Endothelial cell of umbilical vein (primary cell): ENCODE data around the gene F8.

Source experiments
- EZH2 ChIP-seq: IDR thresholded peaks from 2 replicates; pipeline ENCODE4 v1.6.1; 2012; ENCODE audit warnings: borderline replicate concordance, low read depth, mild to moderate bottlenecking, moderate library complexity, low read length, inconsistent platforms; ENCODE audit not compliant: severe bottlenecking
- FOS ChIP-seq: IDR thresholded peaks from 2 replicates; pipeline ENCODE4 v1.6.1; 2011; ENCODE audit warnings: mild to moderate bottlenecking, low read length, moderate library complexity, borderline replicate concordance; ENCODE audit not compliant: insufficient read depth
- GATA2 ChIP-seq: IDR thresholded peaks from 2 replicates; pipeline ENCODE4 v1.7.0; 2011; ENCODE audit warnings: low read depth, mild to moderate bottlenecking, moderate library complexity, mixed read lengths, low read length; ENCODE audit not compliant: insufficient read length, insufficient read depth
- JUN ChIP-seq: IDR thresholded peaks from 2 replicates; pipeline ENCODE4 v1.6.1; 2011; ENCODE audit warnings: borderline replicate concordance, low read depth; ENCODE audit not compliant: insufficient read length, insufficient read depth
- MYC ChIP-seq: IDR thresholded peaks from one replicate; pipeline ENCODE4 v1.6.1; 2011; ENCODE audit warnings: mild to moderate bottlenecking, low read depth, low read length
- POLR2A ChIP-seq: IDR thresholded peaks from 2 replicates; pipeline ENCODE4 v1.6.1; 2012; ENCODE audit warnings: low read depth, mild to moderate bottlenecking, control low read depth, low read length
- POLR2AphosphoS5 ChIP-seq: IDR thresholded peaks from 2 replicates; pipeline ENCODE4 v1.6.1; 2012; ENCODE audit warnings: low read depth, mild to moderate bottlenecking, control low read depth, low read length, moderate library complexity; ENCODE audit not compliant: insufficient read depth
- TF ChIP-seq, protein P1 (sequence below), 2 donors: IDR thresholded peaks; 1 replicate in 1 of 2; 2 replicates in 1 of 2; pipeline ENCODE4 v1.5.1; 2011; ENCODE audit warnings: low read length in 2 of 2, mild to moderate bottlenecking in 2 of 2, moderate library complexity in 2 of 2, control low read depth in 1 of 2, inconsistent platforms in 1 of 2, low read depth in 1 of 2; ENCODE audit not compliant: insufficient read depth in 1 of 2; ENCODE audit errors: extremely low read depth in 1 of 2
- TF ChIP-seq, protein P2 (sequence below): IDR thresholded peaks from 2 replicates; pipeline ENCODE4 v1.6.1; 2011; ENCODE audit not compliant: insufficient read depth, insufficient read length

DNA sequence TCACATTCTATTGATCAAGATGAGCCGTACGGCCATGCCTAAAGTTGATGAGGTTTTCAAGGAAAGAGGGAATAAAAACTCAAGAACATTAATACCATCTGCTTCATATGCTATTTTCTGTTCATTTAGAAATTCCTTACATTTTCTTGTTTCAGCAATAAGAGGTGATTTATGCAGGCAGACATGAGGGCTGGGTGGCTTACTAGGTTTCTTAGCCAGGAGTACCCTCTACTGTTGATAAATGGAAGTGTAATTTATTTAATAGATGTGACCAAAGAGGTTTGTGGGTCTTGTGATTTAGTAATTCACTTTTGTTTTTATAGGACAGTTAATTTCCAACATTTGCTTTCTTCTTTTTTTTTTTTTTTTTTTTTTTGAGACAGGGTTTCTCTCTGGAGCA is 181.7 kb downstream of the F8 start:
- TF ChIP-seq, protein P1, sequence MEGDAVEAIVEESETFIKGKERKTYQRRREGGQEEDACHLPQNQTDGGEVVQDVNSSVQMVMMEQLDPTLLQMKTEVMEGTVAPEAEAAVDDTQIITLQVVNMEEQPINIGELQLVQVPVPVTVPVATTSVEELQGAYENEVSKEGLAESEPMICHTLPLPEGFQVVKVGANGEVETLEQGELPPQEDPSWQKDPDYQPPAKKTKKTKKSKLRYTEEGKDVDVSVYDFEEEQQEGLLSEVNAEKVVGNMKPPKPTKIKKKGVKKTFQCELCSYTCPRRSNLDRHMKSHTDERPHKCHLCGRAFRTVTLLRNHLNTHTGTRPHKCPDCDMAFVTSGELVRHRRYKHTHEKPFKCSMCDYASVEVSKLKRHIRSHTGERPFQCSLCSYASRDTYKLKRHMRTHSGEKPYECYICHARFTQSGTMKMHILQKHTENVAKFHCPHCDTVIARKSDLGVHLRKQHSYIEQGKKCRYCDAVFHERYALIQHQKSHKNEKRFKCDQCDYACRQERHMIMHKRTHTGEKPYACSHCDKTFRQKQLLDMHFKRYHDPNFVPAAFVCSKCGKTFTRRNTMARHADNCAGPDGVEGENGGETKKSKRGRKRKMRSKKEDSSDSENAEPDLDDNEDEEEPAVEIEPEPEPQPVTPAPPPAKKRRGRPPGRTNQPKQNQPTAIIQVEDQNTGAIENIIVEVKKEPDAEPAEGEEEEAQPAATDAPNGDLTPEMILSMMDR (IDR thresholded peaks at IDR 0.05; ENCODE audit: extremely low read depth in 1 of 2, insufficient read depth in 1 of 2, low read depth in 1 of 2, low read length in 2 of 2), result peak; percentile 14 to 31
- TF ChIP-seq POLR2AphosphoS5, result no peak
- TF ChIP-seq EZH2, result no peak
- TF ChIP-seq MYC, result no peak
- no peak for TF ChIP-seq FOS
- no peak for TF ChIP-seq POLR2A
- no peak for TF ChIP-seq GATA2
- TF ChIP-seq, protein P2, sequence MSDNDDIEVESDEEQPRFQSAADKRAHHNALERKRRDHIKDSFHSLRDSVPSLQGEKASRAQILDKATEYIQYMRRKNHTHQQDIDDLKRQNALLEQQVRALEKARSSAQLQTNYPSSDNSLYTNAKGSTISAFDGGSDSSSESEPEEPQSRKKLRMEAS, result no peak
- no peak for TF ChIP-seq JUN
